Measurements from ENCODE around the gene ADAMTS20.

- TF ChIP-seq, protein P1, sequence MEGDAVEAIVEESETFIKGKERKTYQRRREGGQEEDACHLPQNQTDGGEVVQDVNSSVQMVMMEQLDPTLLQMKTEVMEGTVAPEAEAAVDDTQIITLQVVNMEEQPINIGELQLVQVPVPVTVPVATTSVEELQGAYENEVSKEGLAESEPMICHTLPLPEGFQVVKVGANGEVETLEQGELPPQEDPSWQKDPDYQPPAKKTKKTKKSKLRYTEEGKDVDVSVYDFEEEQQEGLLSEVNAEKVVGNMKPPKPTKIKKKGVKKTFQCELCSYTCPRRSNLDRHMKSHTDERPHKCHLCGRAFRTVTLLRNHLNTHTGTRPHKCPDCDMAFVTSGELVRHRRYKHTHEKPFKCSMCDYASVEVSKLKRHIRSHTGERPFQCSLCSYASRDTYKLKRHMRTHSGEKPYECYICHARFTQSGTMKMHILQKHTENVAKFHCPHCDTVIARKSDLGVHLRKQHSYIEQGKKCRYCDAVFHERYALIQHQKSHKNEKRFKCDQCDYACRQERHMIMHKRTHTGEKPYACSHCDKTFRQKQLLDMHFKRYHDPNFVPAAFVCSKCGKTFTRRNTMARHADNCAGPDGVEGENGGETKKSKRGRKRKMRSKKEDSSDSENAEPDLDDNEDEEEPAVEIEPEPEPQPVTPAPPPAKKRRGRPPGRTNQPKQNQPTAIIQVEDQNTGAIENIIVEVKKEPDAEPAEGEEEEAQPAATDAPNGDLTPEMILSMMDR (conservative IDR thresholded peaks at IDR 0.05; ENCODE audit: low read depth, low read length): no peak
- TF ChIP-seq EZH2 (IDR thresholded peaks at IDR 0.05; ENCODE audit: borderline replicate concordance, low read depth, low read length, poor library complexity, severe bottlenecking): no peak
These were observed 214.2 kb downstream of the ADAMTS20 start for GRCh38 chr12:43337571-43338444.

All from A673 (cell line).